KMS-11 (cell line): ENCODE data around the gene POLN.

Source experiments
- H2AFZ ChIP-seq: fragments of 200-600 bp; sonication (generic); 2 replicates; pipeline ENCODE4 v1.6.1; 2016; ENCODE audit warnings: antibody characterized with exemption, mixed run types, low read depth
- H3K27ac ChIP-seq: fragments of 200-600 bp; sonication (generic); 2 replicates; pipeline ENCODE4 v1.6.1; 2016; ENCODE audit warnings: mild to moderate bottlenecking, mixed run types
- H3K27me3 ChIP-seq: fragments of 200-600 bp; sonication (generic); 2 replicates; pipeline ENCODE4 v1.6.1; 2017; ENCODE audit warnings: mild to moderate bottlenecking, low read depth, mixed run types, moderate library complexity; ENCODE audit not compliant: insufficient read depth
- H3K36me3 ChIP-seq: fragments of 200-600 bp; sonication (generic); 2 replicates; pipeline ENCODE4 v1.6.1; 2017; ENCODE audit warnings: mild to moderate bottlenecking, mixed run types; ENCODE audit not compliant: insufficient read depth
- H3K4me1 ChIP-seq: fragments of 200-600 bp; sonication (generic); 2 replicates; pipeline ENCODE4 v1.6.1; 2016; ENCODE audit warnings: mild to moderate bottlenecking, low read depth, mixed run types; ENCODE audit not compliant: poor library complexity, severe bottlenecking
- H3K4me2 ChIP-seq: fragments of 200-600 bp; sonication (generic); 2 replicates; pipeline ENCODE4 v1.7.0; 2016; ENCODE audit warnings: mild to moderate bottlenecking, mixed run types
- H3K4me3 ChIP-seq: fragments of 200-600 bp; sonication (generic); IDR thresholded peaks from 2 replicates; pipeline ENCODE4 v1.6.1; 2017; ENCODE audit warnings: low read depth, low read length, mixed read lengths; ENCODE audit not compliant: insufficient read depth
- H3K79me2 ChIP-seq: fragments of 200-600 bp; sonication (generic); 2 replicates; pipeline ENCODE4 v1.6.1; 2016; ENCODE audit warnings: low read depth, mixed run types; ENCODE audit not compliant: insufficient read depth
- H3K9ac ChIP-seq: fragments of 200-600 bp; sonication (generic); 2 replicates; pipeline ENCODE4 v1.6.1; 2016; ENCODE audit warnings: mild to moderate bottlenecking, mixed run types
- H4K20me1 ChIP-seq: fragments of 200-600 bp; sonication (generic); 2 replicates; pipeline ENCODE4 v1.6.1; 2016; ENCODE audit warnings: mild to moderate bottlenecking, mixed run types; ENCODE audit not compliant: insufficient read depth
- TF ChIP-seq, protein P1 (sequence below): fragments of 200-600 bp; sonication (generic); conservative IDR thresholded peaks from 2 replicates; pipeline ENCODE4 v1.6.1; 2017; ENCODE audit warnings: low read depth, mild to moderate bottlenecking, antibody characterized with exemption, low read length, moderate library complexity, mixed read lengths

Gene POLN

DNA sequence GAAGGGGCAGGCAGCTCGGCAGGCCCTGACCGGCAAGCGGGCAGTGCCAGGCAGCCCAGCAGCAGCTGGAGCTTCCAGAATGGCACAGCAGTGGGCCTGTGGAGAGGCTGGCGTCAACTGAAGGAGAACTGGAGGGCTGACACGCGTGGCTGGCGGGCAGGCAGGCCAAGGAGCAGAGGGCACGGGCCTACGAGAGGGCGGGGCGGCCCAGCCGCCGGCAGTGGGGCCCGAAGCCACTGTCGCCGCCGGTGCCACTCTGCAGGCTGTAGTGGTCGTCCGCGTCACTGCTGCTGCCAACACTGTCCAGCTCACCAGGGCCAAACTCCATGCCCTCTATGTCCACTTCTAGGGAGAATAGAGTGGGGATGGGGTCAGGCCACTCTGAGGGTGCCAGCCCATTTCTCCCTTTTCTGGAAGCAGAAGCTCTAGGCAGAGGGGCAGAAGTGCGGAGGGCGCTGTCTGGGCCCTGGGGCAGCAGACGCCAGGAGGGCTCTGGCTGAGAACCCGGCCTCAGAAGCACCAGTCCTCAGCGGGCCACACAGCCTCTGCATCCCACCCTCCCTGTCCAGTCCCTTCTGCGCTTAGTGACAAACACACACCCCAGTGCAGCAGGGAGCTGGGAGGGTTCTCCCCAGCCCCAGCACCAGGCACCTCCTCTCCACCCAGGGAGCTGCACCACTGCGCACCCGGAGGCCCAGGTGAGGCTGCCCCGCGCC lies 8.6 kb upstream of the POLN start:
- Histone ChIP-seq H3K4me1 (no peaks in the 10 kb centered on the region), H3K9ac (no peak overlapping the region), H3K79me2 (no peaks in the 10 kb centered on the region), H4K20me1 (no peaks in the 10 kb centered on the region), H3K4me3 (no peak overlapping the region), H3K36me3 (no peaks in the 10 kb centered on the region), H3K4me2 (no peak overlapping the region), H3K27ac (no peak overlapping the region), H3K27me3 (no peaks in the 10 kb centered on the region), H2AFZ (no peak overlapping the region)
- TF ChIP-seq, protein P1, sequence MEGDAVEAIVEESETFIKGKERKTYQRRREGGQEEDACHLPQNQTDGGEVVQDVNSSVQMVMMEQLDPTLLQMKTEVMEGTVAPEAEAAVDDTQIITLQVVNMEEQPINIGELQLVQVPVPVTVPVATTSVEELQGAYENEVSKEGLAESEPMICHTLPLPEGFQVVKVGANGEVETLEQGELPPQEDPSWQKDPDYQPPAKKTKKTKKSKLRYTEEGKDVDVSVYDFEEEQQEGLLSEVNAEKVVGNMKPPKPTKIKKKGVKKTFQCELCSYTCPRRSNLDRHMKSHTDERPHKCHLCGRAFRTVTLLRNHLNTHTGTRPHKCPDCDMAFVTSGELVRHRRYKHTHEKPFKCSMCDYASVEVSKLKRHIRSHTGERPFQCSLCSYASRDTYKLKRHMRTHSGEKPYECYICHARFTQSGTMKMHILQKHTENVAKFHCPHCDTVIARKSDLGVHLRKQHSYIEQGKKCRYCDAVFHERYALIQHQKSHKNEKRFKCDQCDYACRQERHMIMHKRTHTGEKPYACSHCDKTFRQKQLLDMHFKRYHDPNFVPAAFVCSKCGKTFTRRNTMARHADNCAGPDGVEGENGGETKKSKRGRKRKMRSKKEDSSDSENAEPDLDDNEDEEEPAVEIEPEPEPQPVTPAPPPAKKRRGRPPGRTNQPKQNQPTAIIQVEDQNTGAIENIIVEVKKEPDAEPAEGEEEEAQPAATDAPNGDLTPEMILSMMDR, result no peak

DNA sequence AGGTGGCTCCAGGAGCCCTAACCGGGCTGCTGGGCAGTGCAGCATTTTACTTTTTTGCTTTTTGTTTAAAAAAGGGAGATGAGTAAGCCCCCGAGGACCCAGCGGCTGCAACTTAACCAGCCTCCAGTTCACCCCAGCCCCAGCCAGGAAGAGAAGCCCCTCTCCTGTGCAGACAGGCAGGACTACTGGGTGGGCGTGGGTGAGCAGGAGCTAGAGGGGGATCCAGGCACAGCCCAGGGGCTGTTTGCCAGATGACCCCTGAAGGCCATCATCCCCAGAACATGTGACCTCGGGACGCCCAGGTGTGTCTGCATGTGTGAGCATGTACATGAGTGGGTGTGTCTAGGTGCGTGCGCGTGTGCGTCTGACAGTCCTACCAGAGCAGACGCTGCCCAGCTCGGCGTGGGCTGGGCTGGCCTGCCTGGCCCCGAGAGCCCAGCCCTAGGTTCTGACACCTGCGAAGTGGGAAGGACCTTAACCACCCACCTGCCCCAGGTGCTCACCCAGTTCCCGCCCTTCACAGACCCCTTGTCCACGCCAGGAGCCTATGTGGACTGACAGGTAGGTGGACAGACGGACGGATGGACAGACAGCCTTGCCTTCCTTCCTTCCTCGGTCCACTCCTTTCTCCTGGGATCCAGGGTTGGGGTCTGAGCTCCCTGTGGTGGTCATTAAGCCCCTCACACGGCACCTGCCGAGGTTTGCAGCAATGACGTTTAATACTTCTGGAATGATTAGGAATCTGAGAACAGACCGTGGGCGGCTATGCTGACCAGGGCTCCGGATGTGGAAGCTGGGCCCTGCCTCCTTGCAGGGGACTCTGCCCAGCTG lies 7.8 kb upstream of the POLN start:
- Histone ChIP-seq H3K27ac (no peak overlapping the region), H3K4me3 (no peak overlapping the region), H4K20me1 (no peaks in the 10 kb centered on the region), H3K27me3 (no peaks in the 10 kb centered on the region), H3K9ac (no peak overlapping the region), H2AFZ (no peak overlapping the region), H3K4me2 (no peak overlapping the region), H3K79me2 (no peaks in the 10 kb centered on the region), H3K4me1 (no peaks in the 10 kb centered on the region), H3K36me3 (no peaks in the 10 kb centered on the region)
- TF ChIP-seq, protein P1, result no peak

DNA sequence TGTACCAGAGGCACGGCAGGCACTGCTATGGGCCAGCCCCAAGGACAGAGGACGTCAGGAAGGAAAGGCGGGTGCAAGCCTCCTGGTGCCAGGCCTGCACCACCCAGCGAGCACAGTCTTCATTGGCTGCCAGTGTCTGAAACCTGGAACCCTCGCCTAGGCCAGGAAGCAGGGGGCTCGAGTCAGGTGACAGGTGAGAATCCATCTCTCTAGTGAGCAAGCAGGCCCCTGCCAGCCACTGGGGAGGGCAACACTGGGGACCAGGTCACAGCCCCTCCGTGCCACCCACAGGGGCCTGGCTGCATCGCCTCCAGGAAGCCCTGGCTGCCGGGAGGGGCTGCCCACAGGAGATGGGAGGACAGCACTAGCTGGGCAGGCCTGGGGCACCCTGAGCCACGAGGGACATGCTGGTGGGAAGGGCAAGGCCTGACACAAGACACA lies 6.9 kb upstream of the POLN start:
- no peak overlapping the region for H3K27ac ChIP-seq
- H3K36me3 ChIP-seq, result no peaks in the 10 kb centered on the region
- no peak overlapping the region for H2AFZ ChIP-seq
- no peak overlapping the region for H3K4me2 ChIP-seq
- no peaks in the 10 kb centered on the region for H3K79me2 ChIP-seq
- H3K9ac ChIP-seq, result no peak overlapping the region
- H4K20me1 ChIP-seq, result no peaks in the 10 kb centered on the region
- H3K27me3 ChIP-seq, result no peaks in the 10 kb centered on the region
- H3K4me1 ChIP-seq, result peaks cover 8% of the 10 kb centered on the region
- TF ChIP-seq, protein P1, result no peak
- no peak overlapping the region for H3K4me3 ChIP-seq

DNA sequence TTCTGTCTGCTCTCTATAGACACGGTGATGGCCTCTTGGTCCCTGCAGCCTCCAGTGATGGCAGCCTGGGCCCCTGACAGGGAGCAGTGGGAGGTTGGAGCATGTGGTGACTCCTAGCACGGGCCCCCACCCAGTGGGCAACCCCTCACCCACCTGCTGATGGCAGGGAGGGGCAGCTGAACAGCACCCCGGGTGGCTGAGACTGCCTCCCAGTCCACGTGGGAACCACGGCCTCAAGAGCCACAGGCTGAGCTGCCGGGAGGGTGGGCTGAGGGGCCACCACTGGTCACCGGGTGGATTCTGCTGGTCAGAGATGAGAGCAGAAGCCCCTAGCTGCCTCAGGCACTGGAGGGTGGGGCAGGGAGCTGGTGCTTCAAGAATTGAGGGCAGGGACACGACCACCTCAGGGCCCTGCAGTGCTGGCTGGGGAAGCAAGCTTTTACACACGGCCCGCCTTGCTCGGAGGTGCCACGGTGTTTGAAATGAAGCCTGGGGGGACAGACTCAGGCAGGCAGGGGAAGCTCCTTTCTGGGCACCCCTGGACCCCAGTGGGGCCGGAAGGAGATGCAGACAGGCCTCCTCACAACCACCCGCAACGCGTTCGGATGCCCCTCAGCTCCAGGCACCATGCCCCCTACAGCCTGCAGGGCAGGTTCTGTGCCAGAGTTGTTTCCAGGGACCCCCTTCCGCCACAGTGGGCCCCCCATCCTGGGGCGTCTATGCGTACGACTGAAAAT lies 6.3 kb upstream of the POLN start:
- Histone ChIP-seq H3K27ac (no peak overlapping the region), H2AFZ (no peak overlapping the region), H3K4me2 (no peak overlapping the region), H3K9ac (no peak overlapping the region), H3K79me2 (no peaks in the 10 kb centered on the region), H3K36me3 (no peaks in the 10 kb centered on the region), H3K4me1 (peaks cover 14% of the 10 kb centered on the region), H4K20me1 (no peaks in the 10 kb centered on the region), H3K27me3 (no peaks in the 10 kb centered on the region), H3K4me3 (no peak overlapping the region)
- TF ChIP-seq, protein P1, result no peak
